GM12878 (cell line): ENCODE results near the gene ZSCAN26. TPM values are rescaled to one million over a fixed set of nuclear protein-coding genes. Genes with fewer than 3 reads are reported as not detected.

Source experiments
- BRCA1 ChIP-seq: IDR thresholded peaks from 2 replicates; pipeline ENCODE4 v1.6.1; 2011; ENCODE audit warnings: low read depth, low read length, improper control_type of control experiment
- CBX3 ChIP-seq: fragments of 200-600 bp; sonication (generic); IDR thresholded peaks from 2 replicates; pipeline ENCODE4 v1.6.1; 2016; ENCODE audit warnings: low read depth, borderline replicate concordance
- ESRRA ChIP-seq: IDR thresholded peaks from 2 replicates; pipeline ENCODE4 v1.6.1; 2012; ENCODE audit warnings: mild to moderate bottlenecking, low read length, improper control_type of control experiment
- FOXK2 ChIP-seq: fragments of 450-650 bp; IDR thresholded peaks from 2 replicates; pipeline ENCODE4 v1.6.1; 2017; ENCODE audit warnings: mild to moderate bottlenecking, moderate library complexity
- FOXM1 ChIP-seq: IDR thresholded peaks from 2 replicates; pipeline ENCODE4 v1.6.1; 2012; ENCODE audit warnings: low read depth, mild to moderate bottlenecking, inconsistent platforms, low read length, moderate library complexity
- GABPA ChIP-seq: IDR thresholded peaks from 2 replicates; pipeline ENCODE4 v1.6.1; 2014; ENCODE audit warnings: antibody characterized with exemption, low read depth, mild to moderate bottlenecking, inconsistent platforms
- JUNB ChIP-seq: IDR thresholded peaks from 2 replicates; pipeline ENCODE4 v1.6.1; 2016; ENCODE audit warnings: antibody characterized with exemption, mild to moderate bottlenecking
- KAT2A ChIP-seq: conservative IDR thresholded peaks from 2 replicates; pipeline ENCODE4 v1.6.1; 2011; ENCODE audit warnings: low read depth, low read length; ENCODE audit not compliant: control insufficient read depth
- MEF2B ChIP-seq: fragments of 450-650 bp; IDR thresholded peaks from 2 replicates; pipeline ENCODE4 v1.6.1; 2018; ENCODE audit warnings: mild to moderate bottlenecking, moderate library complexity; ENCODE audit not compliant: partially characterized antibody, poor library complexity, severe bottlenecking
- MLLT1 ChIP-seq: fragments of 450-650 bp; IDR thresholded peaks from 2 replicates; pipeline ENCODE4 v1.6.1; 2016; ENCODE audit warnings: mild to moderate bottlenecking
- MTA3 ChIP-seq: IDR thresholded peaks from 2 replicates; pipeline ENCODE4 v1.6.1; 2012; ENCODE audit warnings: low read length, inconsistent platforms, borderline replicate concordance
- MXI1 ChIP-seq: fragments of 150-350 bp; IDR thresholded peaks from 2 replicates; pipeline ENCODE4 v1.6.1; 2011; ENCODE audit warnings: low read depth, mild to moderate bottlenecking, inconsistent platforms, low read length, improper control_type of control experiment
- NFIC ChIP-seq: IDR thresholded peaks from 2 replicates; pipeline ENCODE4 v1.6.1; 2012; ENCODE audit warnings: low read depth, mild to moderate bottlenecking, inconsistent platforms, low read length, moderate library complexity
- NFYA ChIP-seq: IDR thresholded peaks from 2 replicates; pipeline ENCODE4 v1.6.1; 2011; ENCODE audit warnings: low read depth, mild to moderate bottlenecking, low read length, improper control_type of control experiment, borderline replicate concordance
- PAX8 ChIP-seq: fragments of 450-650 bp; IDR thresholded peaks from 2 replicates; pipeline ENCODE4 v1.6.1; 2017; ENCODE audit warnings: mild to moderate bottlenecking, moderate library complexity
- POLR2A ChIP-seq: IDR thresholded peaks from 2 replicates; pipeline ENCODE4 v1.6.1; 2011; ENCODE audit warnings: low read depth, mild to moderate bottlenecking, low read length
- RB1 ChIP-seq: fragments of 450-650 bp; formaldehyde crosslinking; IDR thresholded peaks from 2 replicates; pipeline ENCODE4 v1.6.1; 2017; ENCODE audit warnings: mild to moderate bottlenecking, borderline replicate concordance
- RCOR1 ChIP-seq: conservative IDR thresholded peaks from 2 replicates; pipeline ENCODE4 v1.6.1; 2012; ENCODE audit warnings: low read depth, low read length, improper control_type of control experiment
- RELB ChIP-seq: fragments of 450-650 bp; IDR thresholded peaks from 2 replicates; pipeline ENCODE4 v1.6.1; 2017; ENCODE audit warnings: low read depth, mild to moderate bottlenecking, moderate library complexity
- RUNX3 ChIP-seq: IDR thresholded peaks from 2 replicates; pipeline ENCODE4 v1.6.1; 2012; ENCODE audit warnings: low read length, inconsistent platforms
- SRF ChIP-seq, 2 experiments: IDR thresholded peaks; 2 replicates each; pipeline ENCODE4 v1.6.1; 2011; ENCODE audit warnings: low read depth in 2 of 2, low read length in 2 of 2, mild to moderate bottlenecking in 1 of 2, moderate library complexity in 1 of 2
- ZBED1 ChIP-seq: IDR thresholded peaks from 2 replicates; pipeline ENCODE4 v1.6.1; 2016; ENCODE audit warnings: borderline replicate concordance
- ZNF207 ChIP-seq: fragments of 450-650 bp; IDR thresholded peaks from 2 replicates; pipeline ENCODE4 v1.6.1; 2014; ENCODE audit warnings: antibody characterized with exemption, mild to moderate bottlenecking, borderline replicate concordance
- ZNF687 ChIP-seq: fragments of 450-650 bp; IDR thresholded peaks from 2 replicates; pipeline ENCODE4 v1.6.1; 2017; ENCODE audit warnings: mild to moderate bottlenecking, moderate library complexity
- ZZZ3 ChIP-seq: IDR thresholded peaks from 2 replicates; pipeline ENCODE4 v1.6.1; 2011; ENCODE audit warnings: low read depth; ENCODE audit not compliant: control insufficient read depth, insufficient read length
- polyA plus RNA-seq, 11 experiments: library from polyadenylated mRNA; depleted of rRNA in 4 of 11; unstranded in 6 of 11; stranded (reverse) in 5 of 11; fragments of >200 nt; fragmentation: Nextera tagmentation in 4 of 11; fragmentation: Illumina TruSeq in 1 of 11; extraction: Ambion mirVana in 4 of 11; extraction: Trizol in 1 of 11; gene quantifications; 1 replicate in 1 of 11; 2 replicates in 10 of 11; pipeline versions ENCODE4 v1.2.1 to v1.2.3, GENCODE V29; 2011 to 2016; ENCODE audit warnings: inconsistent platforms in 2 of 11, missing spikeins in 2 of 11, low read depth in 1 of 11
- total RNA-seq, 4 experiments: library from RNA; depleted of rRNA in 3 of 4; stranded (reverse); fragments of >200 nt in 3 of 4; fragmentation: Illumina TruSeq in 1 of 4; extraction: Trizol in 1 of 4; gene quantifications; 2 replicates each; pipeline versions ENCODE4 v1.2.1 to v1.2.3, GENCODE V29; 2013 to 2021

Gene ZSCAN26
- total and polyA plus RNA-seq, 10 of the 15 experiments (the other 5 are each of a cell fraction or from before 2014, with no cell fraction given), result 4.5 to 13.3 (median 6.5) TPM

- TF ChIP-seq ZNF687 (peak; percentile 71), POLR2A (peak; percentile 95), NFIC (no peak; the same call in 1 of the 2 replicates), FOXM1 (peak; percentile 41), MXI1 (peak; percentile 88), NFYA (no peak), SRF (IDR thresholded peaks at IDR 0.05; ENCODE audit: low read depth in 2 of 2, low read length in 2 of 2) (peak in 1 of 2 experiments; percentile 65; a peak in 1 of 4 replicates), RB1 (peak; percentile 56; the same call in 1 of the 2 replicates), ESRRA (peak; percentile 68; the same call in 1 of the 2 replicates), PAX8 (no peak), MTA3 (no peak), JUNB (no peak), RCOR1 (peak; percentile 78; the same call in 1 of the 2 replicates), MLLT1 (peak; percentile 81), RUNX3 (peak; percentile 72), RELB (peak; percentile 84), FOXK2 (no peak), BRCA1 (no peak), KAT2A (no peak), ZNF207 (peak; percentile 25; the same call in 1 of the 2 replicates), GABPA (peak; percentile 98), ZBED1 (peak; percentile 66; the same call in 1 of the 2 replicates), MEF2B (peak; percentile 25), ZZZ3 (no peak), CBX3 (no peak)
These were observed 41.7 kb upstream of the ZSCAN26 start, which contains the start of gene ZSCAN9 (continued) for GRCh38 chr6:28225056-28225834.
